ENCODE data around the gene TTC13.

The TTC13 gene

GRCh38 chr1:230867101-230867902 is 111.4 kb downstream of the TTC13 start:
- DNase-seq: no peak

GRCh38 chr1:230866171-230867070 is 112.2 kb downstream of the TTC13 start:
- DNase-seq: peak; percentile 8

DNA sequence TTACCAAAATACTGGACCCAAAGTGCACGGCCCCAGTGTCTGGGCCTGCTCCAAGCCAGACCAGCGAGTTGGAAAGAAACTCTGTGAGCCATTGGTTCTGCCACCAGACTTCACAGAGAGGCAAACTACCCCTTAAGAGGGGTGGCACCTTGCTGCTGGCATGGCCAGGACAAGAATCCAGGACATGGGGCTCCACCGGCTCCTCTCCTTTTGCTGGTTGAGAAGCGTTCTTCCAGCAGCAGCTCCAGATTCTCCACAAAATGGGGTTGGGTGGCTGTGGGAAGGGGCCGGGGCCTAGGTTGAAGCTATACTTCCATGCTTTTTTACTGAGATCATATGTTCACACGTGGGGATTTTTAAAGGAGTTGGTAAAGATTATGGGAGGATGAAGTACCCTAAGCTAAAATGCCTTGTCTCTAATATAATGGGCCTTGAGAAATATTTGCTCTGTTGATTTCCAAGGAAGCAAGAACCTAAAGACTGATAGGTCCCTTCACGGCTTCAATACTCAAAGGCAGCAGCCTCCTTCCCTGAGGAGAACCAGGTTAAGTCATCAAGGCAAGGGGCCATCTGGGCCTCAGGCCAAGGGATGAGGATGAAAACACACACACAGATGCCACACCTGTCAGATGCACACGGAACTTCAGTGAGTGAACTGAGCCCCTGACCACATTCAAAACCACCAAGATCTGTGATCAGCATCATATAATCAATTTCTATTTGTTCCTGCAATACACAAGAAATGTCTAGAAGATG is 113.4 kb downstream of the TTC13 start:
- peak; percentile 13 for DNase-seq

GRCh38 chr1:230864441-230864840 is 114.2 kb downstream of the TTC13 start:
- no peak for DNase-seq

GRCh38 chr1:230863449-230863848 is 115.2 kb downstream of the TTC13 start:
- peak; percentile 95 for DNase-seq

GRCh38 chr1:230861970-230862595 is 116.6 kb downstream of the TTC13 start:
- no peak for DNase-seq

GRCh38 chr1:230861489-230861888 is 117.2 kb downstream of the TTC13 start:
- no peak for DNase-seq

DNA sequence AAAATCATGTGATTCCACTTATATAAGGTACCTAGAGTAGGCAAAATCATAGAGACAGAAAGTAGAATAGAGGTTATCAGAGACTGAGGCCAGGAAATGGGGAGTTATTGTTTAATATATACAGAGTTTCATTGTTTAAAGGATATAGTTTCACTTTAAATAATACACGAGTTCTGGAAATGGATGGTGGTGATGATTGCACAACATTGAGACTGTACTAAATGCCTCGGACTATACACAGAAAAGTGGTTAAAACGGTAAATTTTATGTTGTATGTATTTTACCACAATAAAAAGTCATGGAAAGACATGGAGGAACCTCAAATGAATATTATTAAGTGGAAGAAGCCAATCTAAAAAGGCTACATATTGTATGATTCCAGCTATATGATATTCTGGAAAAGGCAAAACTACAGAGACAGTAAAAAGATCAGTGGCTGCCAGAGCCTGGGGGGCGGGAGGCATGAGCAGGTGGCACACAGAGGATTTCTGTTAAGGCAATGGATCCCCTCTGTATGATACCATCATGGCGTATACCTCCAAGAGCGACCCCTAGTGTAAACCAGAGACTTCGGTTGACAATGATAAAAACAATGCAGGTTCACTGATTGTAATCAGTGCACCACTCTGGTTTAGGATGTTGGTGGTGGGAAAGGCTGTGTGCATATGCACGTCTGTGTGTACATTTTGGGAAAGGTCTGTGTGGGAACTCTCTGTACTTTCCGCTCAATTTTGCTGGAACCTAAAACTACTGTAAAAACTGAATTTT is 117.9 kb downstream of the TTC13 start:
- no peak for DNase-seq

GRCh38 chr1:230858918-230859729 is 119.5 kb downstream of the TTC13 start:
- DNase-seq: no peak

- no peak for DNase-seq
Observed at GRCh38 chr1:230858236-230858820, 120.3 kb downstream of the TTC13 start.

- DNase-seq: no peak
Observed at GRCh38 chr1:230857822-230858221, 120.8 kb downstream of the TTC13 start.

GRCh38 chr1:230857077-230857476 is 121.6 kb downstream of the TTC13 start:
- DNase-seq: no peak

Measured in DMS53 (cell line).